Calu3 (cell line): ENCODE data around the gene NAALADL2. TPM values are rescaled to one million over a fixed set of nuclear protein-coding genes. Genes with fewer than 3 reads are reported as not detected.

Experiments used
- BruUV-seq: library from RNA; stranded (reverse); fragments of 400-500 nt; replicated peaks from 2 replicates; lab custom pipeline; 2021; lab: Mats Ljungman, UMichigan
- CTCF ChIA-PET: fragments of 300-600 bp; sonication (Branson Sonifier 250); formaldehyde crosslinking; loops from one replicate; lab custom pipeline; 2022; ENCODE audit warnings: antibody characterized with exemption; lab: Charles Lee
- DNase-seq: peaks from one replicate; pipeline ENCODE4 v3.0.0; 2022
- H3K27ac Mint-ChIP-seq: one replicate; pipeline ENCODE4 v1.8.0; 2022; ENCODE audit warnings: mixed read lengths; ENCODE audit not compliant: unreplicated experiment
- H3K27me3 Mint-ChIP-seq: one replicate; pipeline ENCODE4 v1.8.0; 2022; ENCODE audit warnings: mixed read lengths; ENCODE audit not compliant: unreplicated experiment
- H3K36me3 Mint-ChIP-seq: one replicate; pipeline ENCODE4 v1.8.0; 2022; ENCODE audit warnings: mild to moderate bottlenecking, moderate library complexity, mixed read lengths; ENCODE audit not compliant: insufficient read depth, unreplicated experiment
- H3K4me1 Mint-ChIP-seq: one replicate; pipeline ENCODE4 v1.8.0; 2022; ENCODE audit warnings: mild to moderate bottlenecking, low read depth, mixed read lengths; ENCODE audit not compliant: unreplicated experiment
- H3K4me3 Mint-ChIP-seq: one replicate; pipeline ENCODE4 v1.8.0; 2022; ENCODE audit warnings: mild to moderate bottlenecking, low read depth, moderate library complexity, mixed read lengths; ENCODE audit not compliant: unreplicated experiment
- H3K9me3 Mint-ChIP-seq: one replicate; pipeline ENCODE4 v1.8.0; 2022; ENCODE audit warnings: low read depth, mixed read lengths; ENCODE audit not compliant: unreplicated experiment
- intact Hi-C: fragments of 100-400 bp; cut with micrococcal nuclease; formaldehyde crosslinking; loops from one replicate; pipeline ENCODE4 v1.10.0; 2022; ENCODE audit not compliant: unreplicated experiment
- total RNA-seq: library from RNA; stranded (reverse); gene quantifications from 2 replicates; pipeline ENCODE4 v1.2.3, GENCODE V29; 2022
- TF ChIP-seq, protein P1 (sequence below): fragments of 200-600 bp; IDR thresholded peaks from one replicate; pipeline ENCODE4 v1.8.0; 2022; ENCODE audit warnings: antibody characterized with exemption; ENCODE audit not compliant: unreplicated experiment

NAALADL2 gene
- total RNA-seq, 1 experiment from 2014 or later, result 36.9 TPM

DNA sequence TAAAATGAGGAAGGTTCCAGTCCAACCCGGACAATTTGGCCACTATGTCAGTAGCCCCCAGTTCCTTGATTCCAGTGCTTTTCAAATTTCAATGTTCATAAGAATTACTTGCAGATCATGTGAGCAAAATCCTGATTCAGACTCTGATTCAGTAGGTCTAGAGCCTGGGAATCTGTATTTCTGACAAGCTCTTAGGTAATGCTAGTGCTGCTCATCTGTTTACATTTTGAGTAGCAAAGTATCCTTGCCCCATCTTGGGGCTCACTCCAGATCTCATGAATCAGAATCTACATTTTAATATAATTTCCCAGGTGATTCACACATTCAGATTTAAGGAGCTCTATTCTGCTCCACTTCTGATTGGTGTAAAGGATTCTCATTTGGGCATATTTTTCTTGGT is 142.0 kb downstream of the NAALADL2 start:
- Mint-ChIP-seq H3K27me3 (no peaks in the 10 kb centered on the region), H3K36me3 (no peaks in the 10 kb centered on the region), H3K9me3 (no peaks in the 10 kb centered on the region), H3K27ac (no peak overlapping the region), H3K4me1 (no peaks in the 10 kb centered on the region), H3K4me3 (no peak overlapping the region)
- no TSS peak for BruUV-seq
- intact Hi-C loops, result no loop called here
- DNase-seq, result no peak
- CTCF ChIA-PET, result no interaction called here
- TF ChIP-seq, protein P1, sequence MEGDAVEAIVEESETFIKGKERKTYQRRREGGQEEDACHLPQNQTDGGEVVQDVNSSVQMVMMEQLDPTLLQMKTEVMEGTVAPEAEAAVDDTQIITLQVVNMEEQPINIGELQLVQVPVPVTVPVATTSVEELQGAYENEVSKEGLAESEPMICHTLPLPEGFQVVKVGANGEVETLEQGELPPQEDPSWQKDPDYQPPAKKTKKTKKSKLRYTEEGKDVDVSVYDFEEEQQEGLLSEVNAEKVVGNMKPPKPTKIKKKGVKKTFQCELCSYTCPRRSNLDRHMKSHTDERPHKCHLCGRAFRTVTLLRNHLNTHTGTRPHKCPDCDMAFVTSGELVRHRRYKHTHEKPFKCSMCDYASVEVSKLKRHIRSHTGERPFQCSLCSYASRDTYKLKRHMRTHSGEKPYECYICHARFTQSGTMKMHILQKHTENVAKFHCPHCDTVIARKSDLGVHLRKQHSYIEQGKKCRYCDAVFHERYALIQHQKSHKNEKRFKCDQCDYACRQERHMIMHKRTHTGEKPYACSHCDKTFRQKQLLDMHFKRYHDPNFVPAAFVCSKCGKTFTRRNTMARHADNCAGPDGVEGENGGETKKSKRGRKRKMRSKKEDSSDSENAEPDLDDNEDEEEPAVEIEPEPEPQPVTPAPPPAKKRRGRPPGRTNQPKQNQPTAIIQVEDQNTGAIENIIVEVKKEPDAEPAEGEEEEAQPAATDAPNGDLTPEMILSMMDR, result no peak

DNA sequence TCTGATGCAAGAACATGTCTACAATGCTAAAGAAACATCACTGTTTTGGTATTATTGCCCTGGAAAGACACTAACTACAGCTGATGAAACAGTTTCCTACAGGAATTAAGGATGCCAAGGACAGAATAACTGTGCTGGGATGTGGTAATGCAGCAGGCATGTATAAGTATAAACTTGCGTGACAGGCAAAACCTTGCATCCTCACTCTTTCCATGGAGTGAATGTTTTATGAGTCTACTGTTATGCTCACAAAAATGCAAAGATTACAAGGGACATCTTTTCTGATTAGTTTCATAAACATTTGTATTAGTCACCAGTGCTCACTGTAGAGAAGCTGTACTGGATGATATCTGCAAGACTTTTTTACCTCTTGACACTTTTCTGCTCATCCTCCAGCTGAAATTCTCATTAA is 143.6 kb downstream of the NAALADL2 start:
- intact Hi-C loops, result no loop called here
- H3K9me3 Mint-ChIP-seq, result no peaks in the 10 kb centered on the region
- BruUV-seq, result no TSS peak
- H3K27me3 Mint-ChIP-seq, result no peaks in the 10 kb centered on the region
- H3K4me1 Mint-ChIP-seq, result no peaks in the 10 kb centered on the region
- no peak overlapping the region for H3K27ac Mint-ChIP-seq
- no peaks in the 10 kb centered on the region for H3K36me3 Mint-ChIP-seq
- CTCF ChIA-PET, result no interaction called here
- no peak for DNase-seq
- TF ChIP-seq, protein P1, result no peak
- no peak overlapping the region for H3K4me3 Mint-ChIP-seq

DNA sequence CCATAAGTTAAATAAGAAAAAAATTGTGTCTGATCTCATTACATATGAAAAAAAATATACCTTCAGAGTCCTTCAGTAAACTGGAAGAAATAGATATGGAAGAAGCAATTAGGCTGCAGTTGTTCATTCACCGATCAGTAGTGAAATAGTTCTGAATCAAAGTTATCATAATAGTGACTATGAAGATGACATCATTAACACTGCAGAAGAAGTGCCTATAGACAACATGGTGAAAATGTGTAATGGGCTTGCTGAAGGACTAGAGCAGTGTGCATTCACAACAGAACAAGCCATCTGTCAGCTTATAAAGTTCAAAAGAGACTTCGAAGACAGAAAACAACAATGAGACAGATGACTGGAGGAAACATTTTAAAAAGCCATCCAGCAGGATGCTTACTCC is 144.5 kb downstream of the NAALADL2 start:
- CTCF ChIA-PET, result interaction anchor here (0.5 to 0.6 kb wide), 2 partner anchors 165 to 488 kb away, joined by 3 to 4 read pairs; no protein-coding TSS in a partner anchor
- no peaks in the 10 kb centered on the region for H3K4me1 Mint-ChIP-seq

DNA sequence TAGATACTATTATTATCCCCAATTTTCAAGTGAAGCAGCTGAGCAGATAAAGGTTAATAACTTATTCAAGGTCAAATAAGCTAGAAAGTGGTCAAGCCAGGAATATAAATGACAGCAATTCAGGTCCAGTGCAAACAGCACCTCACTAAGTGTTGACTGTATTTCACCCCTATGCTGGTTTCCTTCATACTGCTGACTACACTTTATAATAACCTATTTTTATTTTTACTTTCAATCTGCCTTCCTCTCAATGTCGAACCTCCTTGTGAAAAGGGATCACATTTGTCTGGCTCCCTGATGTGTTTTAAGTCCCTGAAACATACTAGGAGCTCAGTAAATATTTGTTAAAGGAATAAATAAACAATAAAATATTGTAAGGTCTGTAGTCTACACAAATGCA is 146.1 kb downstream of the NAALADL2 start:
- no peak for DNase-seq
- no peaks in the 10 kb centered on the region for H3K9me3 Mint-ChIP-seq
- BruUV-seq, result no TSS peak
- no peaks in the 10 kb centered on the region for H3K4me1 Mint-ChIP-seq
- H3K36me3 Mint-ChIP-seq, result no peaks in the 10 kb centered on the region
- H3K4me3 Mint-ChIP-seq, result no peak overlapping the region
- TF ChIP-seq, protein P1, result no peak
- CTCF ChIA-PET, result interaction anchor here (1.0 kb wide), 1 partner anchor 48 kb away, joined by 3 read pairs; no protein-coding TSS in a partner anchor
- no peaks in the 10 kb centered on the region for H3K27me3 Mint-ChIP-seq
- intact Hi-C loops, result no loop called here
- no peak overlapping the region for H3K27ac Mint-ChIP-seq

More for the DNA sequence above, 144.5 kb downstream of the NAALADL2 start:
- Mint-ChIP-seq H3K9me3 (no peaks in the 10 kb centered on the region), H3K27ac (no peak overlapping the region), H3K36me3 (no peaks in the 10 kb centered on the region), H3K4me3 (no peak overlapping the region), H3K27me3 (no peaks in the 10 kb centered on the region)
- intact Hi-C loops, result no loop called here
- BruUV-seq, result no TSS peak
- no peak for DNase-seq
- TF ChIP-seq, protein P1, result no peak
